CD4-positive, alpha-beta T cell (primary cell): Measurements from ENCODE around the gene IGIP. TPM values are rescaled to one million over a fixed set of nuclear protein-coding genes. Genes with fewer than 3 reads are reported as not detected.

Experiments
- ATAC-seq: fragments of 200-7000 bp; cut with Tn5 transposase; one replicate; pipeline ENCODE4 v1.10.0; 2022; ENCODE audit warnings: mild to moderate bottlenecking; ENCODE audit not compliant: poor library complexity
- CTCF ChIA-PET: fragments of 350-600 bp; sonication (Branson Sonifier 250); formaldehyde crosslinking; loops from one replicate; lab custom pipeline; 2021; ENCODE audit warnings: antibody characterized with exemption, inconsistent platforms; lab: Charles Lee
- POLR2A ChIA-PET: fragments of 350-600 bp; sonication (Branson Sonifier 250); formaldehyde crosslinking; loops from one replicate; lab custom pipeline; 2021; ENCODE audit warnings: antibody characterized with exemption, inconsistent platforms; lab: Charles Lee
- DNase-seq, 14 experiments: peaks; one replicate each; pipeline ENCODE4 v3.0.0-alpha.2; 2013 to 2020; ENCODE audit warnings: mixed read lengths in 2 of 14
- H3K27ac ChIP-seq, 2 donors: one replicate each; pipeline versions ENCODE4 v1.5.1 to v1.7.0; 2013; ENCODE audit warnings: low read length in 2 of 2, low read depth in 1 of 2, mild to moderate bottlenecking in 1 of 2
- H3K27me3 ChIP-seq, 2 experiments: 1 replicate in 1 of 2; 2 replicates in 1 of 2; pipeline versions ENCODE4 v1.6.1 to v1.7.0; 2013; ENCODE audit warnings: low read length in 2 of 2, control low read depth in 1 of 2, mild to moderate bottlenecking in 1 of 2, moderate library complexity in 1 of 2; ENCODE audit not compliant: insufficient read depth in 2 of 2, control insufficient read depth in 1 of 2
- H3K36me3 ChIP-seq: one replicate; pipeline ENCODE4 v1.6.1; 2013; ENCODE audit warnings: low read length, control low read depth; ENCODE audit not compliant: insufficient read depth
- H3K4me1 ChIP-seq: one replicate; pipeline ENCODE4 v1.6.1; 2013; ENCODE audit warnings: low read length, control low read depth; ENCODE audit not compliant: insufficient read depth
- H3K4me3 ChIP-seq: one replicate; pipeline ENCODE4 v1.5.1; 2013; ENCODE audit warnings: mild to moderate bottlenecking, low read length, moderate library complexity
- H3K9me3 ChIP-seq, 2 experiments: 1 replicate in 1 of 2; 2 replicates in 1 of 2; pipeline versions ENCODE4 v1.6.1 to v1.7.0; 2013; ENCODE audit warnings: low read length in 2 of 2, mild to moderate bottlenecking in 2 of 2, control low read depth in 1 of 2, moderate library complexity in 1 of 2; ENCODE audit not compliant: control insufficient read depth in 1 of 2, insufficient read depth in 1 of 2
- H3K27ac Mint-ChIP-seq: one replicate; pipeline ENCODE4 v1.8.0; 2020; ENCODE audit warnings: mixed read lengths
- H3K27me3 Mint-ChIP-seq: one replicate; pipeline ENCODE4 v1.8.0; 2021; ENCODE audit warnings: mixed read lengths
- H3K36me3 Mint-ChIP-seq: one replicate; pipeline ENCODE4 v1.8.0; 2021; ENCODE audit warnings: low read depth, mixed read lengths
- H3K4me1 Mint-ChIP-seq: one replicate; pipeline ENCODE4 v1.8.0; 2021; ENCODE audit warnings: low read depth, mixed read lengths
- H3K4me3 Mint-ChIP-seq: one replicate; pipeline ENCODE4 v1.8.0; 2020; ENCODE audit warnings: mild to moderate bottlenecking, mixed read lengths
- H3K9me3 Mint-ChIP-seq: one replicate; pipeline ENCODE4 v1.8.0; 2020; ENCODE audit warnings: mixed read lengths
- intact Hi-C, 2 experiments: fragments of 100-400 bp; cut with DNase I in 1 of 2; cut with micrococcal nuclease in 1 of 2; formaldehyde crosslinking; loops; one replicate each; pipeline versions ENCODE4 v1.15.1 to v1.9.0; 2023 to 2025; cut with DNase I, micrococcal nuclease
- polyA plus RNA-seq, 2 donors: library from polyadenylated mRNA; unstranded; fragments of 120-200 nt; gene quantifications; one replicate each; pipeline ENCODE4 v1.2.1, GENCODE V29; 2013
- total RNA-seq, 174 experiments: library from RNA in 2 of 174; stranded (reverse) in 2 of 174; gene quantifications; one replicate each; pipeline ENCODE4 v1.2.3 and lab custom pipeline; 2021 to 2026
- TF ChIP-seq, protein P1 (sequence below): fragments of 200-600 bp; IDR thresholded peaks from one replicate; pipeline ENCODE4 v1.8.0; 2022; ENCODE audit warnings: antibody characterized with exemption, mild to moderate bottlenecking

IGIP gene
- 1 to 10 TPM; 1.5 TPM for total RNA-seq
- polyA plus RNA-seq (2013, experiment 1 of 2), result 8.7 TPM
- 7.5 TPM for polyA plus RNA-seq (2013, experiment 2 of 2)
- 1.4 to 43.5 (median 6.2) reads per million in 172 experiments for total RNA-seq (lab: John Stamatoyannopoulos, UW)

- no peaks in the 10 kb centered on the region for H3K36me3 Mint-ChIP-seq
- H3K4me1 Mint-ChIP-seq, result peaks cover 52% of the 10 kb centered on the region
- H3K27me3 Mint-ChIP-seq, result no peaks in the 10 kb centered on the region
- no peak within 1 kb of the TSS for H3K4me3 Mint-ChIP-seq
- no peak within 1 kb of the TSS for H3K27ac ChIP-seq
- H3K9me3 Mint-ChIP-seq, result no peaks in the 10 kb centered on the region
- intact Hi-C loops, result no loop called here
- no peak for DNase-seq
- ChIA-PET POLR2A (interaction anchor here (1.0 kb wide), 1 partner anchor 18 kb away, joined by 3 read pairs; no protein-coding TSS in a partner anchor), CTCF (no interaction called here)
- H3K36me3 ChIP-seq, result no peaks in the 10 kb centered on the region
- H3K4me1 ChIP-seq, result peaks cover 7% of the 10 kb centered on the region
- TF ChIP-seq, protein P1, sequence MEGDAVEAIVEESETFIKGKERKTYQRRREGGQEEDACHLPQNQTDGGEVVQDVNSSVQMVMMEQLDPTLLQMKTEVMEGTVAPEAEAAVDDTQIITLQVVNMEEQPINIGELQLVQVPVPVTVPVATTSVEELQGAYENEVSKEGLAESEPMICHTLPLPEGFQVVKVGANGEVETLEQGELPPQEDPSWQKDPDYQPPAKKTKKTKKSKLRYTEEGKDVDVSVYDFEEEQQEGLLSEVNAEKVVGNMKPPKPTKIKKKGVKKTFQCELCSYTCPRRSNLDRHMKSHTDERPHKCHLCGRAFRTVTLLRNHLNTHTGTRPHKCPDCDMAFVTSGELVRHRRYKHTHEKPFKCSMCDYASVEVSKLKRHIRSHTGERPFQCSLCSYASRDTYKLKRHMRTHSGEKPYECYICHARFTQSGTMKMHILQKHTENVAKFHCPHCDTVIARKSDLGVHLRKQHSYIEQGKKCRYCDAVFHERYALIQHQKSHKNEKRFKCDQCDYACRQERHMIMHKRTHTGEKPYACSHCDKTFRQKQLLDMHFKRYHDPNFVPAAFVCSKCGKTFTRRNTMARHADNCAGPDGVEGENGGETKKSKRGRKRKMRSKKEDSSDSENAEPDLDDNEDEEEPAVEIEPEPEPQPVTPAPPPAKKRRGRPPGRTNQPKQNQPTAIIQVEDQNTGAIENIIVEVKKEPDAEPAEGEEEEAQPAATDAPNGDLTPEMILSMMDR, result no peak
- H3K27ac Mint-ChIP-seq, result no peak within 1 kb of the TSS
- H3K9me3 ChIP-seq, result no peaks in the 10 kb centered on the region
- no peak for ATAC-seq
- no peak within 1 kb of the TSS for H3K4me3 ChIP-seq
- no peaks in the 10 kb centered on the region for H3K27me3 ChIP-seq
Measured at GRCh38 chr5:140125637-140126036, at the start of gene IGIP. Gene IGIP, plus strand, starts transcription at chr5:140125937. Its CDS starts 2,540 bp downstream, at chr5:140128477.

GRCh38 chr5:140076142-140076541 lies 49.6 kb upstream of the IGIP start:
- no peak overlapping the region for H3K4me3 Mint-ChIP-seq
- Histone ChIP-seq H3K4me1 (no peaks in the 10 kb centered on the region), H3K9me3 (no peaks in the 10 kb centered on the region), H3K36me3 (no peaks in the 10 kb centered on the region), H3K4me3 (no peak overlapping the region), H3K27ac (no peak overlapping the region), H3K27me3 (peaks cover 7 to 10% of the 10 kb centered on the region in 2 experiments)
- DNase-seq, result no peak
- no peaks in the 10 kb centered on the region for H3K36me3 Mint-ChIP-seq
- no peak overlapping the region for H3K27ac Mint-ChIP-seq
- ATAC-seq, result no peak
- no peaks in the 10 kb centered on the region for H3K9me3 Mint-ChIP-seq
- intact Hi-C loops, result no loop called here
- H3K27me3 Mint-ChIP-seq, result peaks cover 49% of the 10 kb centered on the region
- CTCF ChIA-PET, result interaction anchor here (1.6 kb wide), 1 partner anchor 68 kb away, joined by 7 read pairs; no protein-coding TSS in a partner anchor
- TF ChIP-seq, protein P1, result no peak
- POLR2A ChIA-PET, result interaction anchor here (1.1 kb wide), 1 partner anchor 31 kb away, joined by 3 read pairs; no protein-coding TSS in a partner anchor
- H3K4me1 Mint-ChIP-seq, result no peaks in the 10 kb centered on the region

GRCh38 chr5:140076788-140077187 lies 48.9 kb upstream of the IGIP start:
- Mint-ChIP-seq H3K27me3 (peaks cover 50% of the 10 kb centered on the region), H3K36me3 (no peaks in the 10 kb centered on the region), H3K4me3 (no peak overlapping the region), H3K9me3 (no peaks in the 10 kb centered on the region), H3K27ac (no peak overlapping the region), H3K4me1 (no peaks in the 10 kb centered on the region)
- Histone ChIP-seq H3K4me3 (no peak overlapping the region), H3K4me1 (no peaks in the 10 kb centered on the region), H3K27me3 (peaks cover 7 to 10% of the 10 kb centered on the region in 2 experiments), H3K9me3 (no peaks in the 10 kb centered on the region), H3K27ac (no peak overlapping the region), H3K36me3 (no peaks in the 10 kb centered on the region)
- CTCF ChIA-PET, result interaction anchor here (0.7 to 1.6 kb wide), 2 partner anchors 67 to 89 kb away, joined by 3 to 7 read pairs; no protein-coding TSS in a partner anchor
- POLR2A ChIA-PET, result no interaction called here
- no peak for DNase-seq
- TF ChIP-seq, protein P1, result no peak
- intact Hi-C loops, result no loop called here
- no peak for ATAC-seq
